Forelimb muscle (tissue), 1 donor: Measurements from ENCODE around the gene VWA3B. TPM values are rescaled to one million over a fixed set of nuclear protein-coding genes. Genes with fewer than 3 reads are reported as not detected.

ENCODE experiments used
- DNase-seq: peaks from one replicate; pipeline ENCODE4 v3.0.0-alpha.2; 2013; ENCODE audit warnings: low read depth
- polyA plus RNA-seq: library from polyadenylated mRNA; unstranded; fragments of 120-200 nt; gene quantifications from one replicate; pipeline ENCODE4 v1.2.1, GENCODE V29; 2013; ENCODE audit not compliant: insufficient read length

Gene VWA3B
- polyA plus RNA-seq, 1 donor = 1.6 TPM

GRCh38 chr2:98177286-98177685 lies 90.3 kb downstream of the VWA3B start:
- no peak for DNase-seq

GRCh38 chr2:98177986-98178385 lies 91.0 kb downstream of the VWA3B start:
- DNase-seq = no peak

GRCh38 chr2:98180456-98180855 lies 93.5 kb downstream of the VWA3B start:
- no peak for DNase-seq

- DNase-seq = no peak
Measured at GRCh38 chr2:98181346-98181745, 94.4 kb downstream of the VWA3B start.

- no peak for DNase-seq
Measured at GRCh38 chr2:98185801-98186200, 98.8 kb downstream of the VWA3B start.

- DNase-seq = no peak
Measured at GRCh38 chr2:98187194-98187593, 100.2 kb downstream of the VWA3B start.

- no peak for DNase-seq
Measured at GRCh38 chr2:98188351-98189046, 101.5 kb downstream of the VWA3B start.

GRCh38 chr2:98191883-98192282 lies 104.9 kb downstream of the VWA3B start:
- no peak for DNase-seq

- no peak for DNase-seq
Measured at GRCh38 chr2:98201576-98201975, 114.6 kb downstream of the VWA3B start.

GRCh38 chr2:98205889-98206288 lies 118.9 kb downstream of the VWA3B start:
- DNase-seq = no peak

- no peak for DNase-seq
Measured at GRCh38 chr2:98212092-98213000, 125.4 kb downstream of the VWA3B start.

- no peak for DNase-seq
Measured at GRCh38 chr2:98216616-98217015, 129.6 kb downstream of the VWA3B start.

- no peak for DNase-seq
Measured at GRCh38 chr2:98219152-98219551, 132.2 kb downstream of the VWA3B start.

GRCh38 chr2:98233941-98234340 lies 147.0 kb downstream of the VWA3B start:
- no peak for DNase-seq

GRCh38 chr2:98234776-98235175 lies 147.8 kb downstream of the VWA3B start:
- no peak for DNase-seq

GRCh38 chr2:98236935-98237334 lies 150.0 kb downstream of the VWA3B start:
- no peak for DNase-seq

GRCh38 chr2:98240786-98241398 lies 153.9 kb downstream of the VWA3B start:
- DNase-seq = no peak

- DNase-seq = no peak
Measured at GRCh38 chr2:98241592-98241991, 154.6 kb downstream of the VWA3B start.

- DNase-seq = no peak
Measured at GRCh38 chr2:98242003-98242402, 155.0 kb downstream of the VWA3B start.

- DNase-seq = no peak
Measured at GRCh38 chr2:98245491-98245890, 158.5 kb downstream of the VWA3B start.

- no peak for DNase-seq
Measured at GRCh38 chr2:98247383-98247782, 160.4 kb downstream of the VWA3B start.

- no peak for DNase-seq
Measured at GRCh38 chr2:98252038-98252773, 165.2 kb downstream of the VWA3B start.
